ENCODE results near the gene ZNF765. TPM values are rescaled to one million over a fixed set of nuclear protein-coding genes. Genes with fewer than 3 reads are reported as not detected.
"Not testable (repeated sequence)": the region's sequence is repeated elsewhere in the genome, so short reads cannot be mapped to it uniquely, and the experiment has no call there.

ZNF765 gene
- polyA plus RNA-seq = 1 to 10 TPM; 2.5 to 7.0 (median 3.6) TPM

GRCh38 chr19:53394974-53395839, at the start of gene ZNF765:
TSS of gene ZNF765 (plus strand) at chr19:53395149. CDS start at chr19:53398016, 2,867 bp downstream.
- 0% methylated on average over 57 to 58 of the region's 58 CpGs for WGBS, 3 donors
- no peak within 1 kb of the TSS for H3K27ac ChIP-seq (ENCODE audit: low read depth, low read length)

GRCh38 chr19:53355739-53356138, 39.2 kb upstream of the ZNF765 start:
- no peak overlapping the region for H3K27ac ChIP-seq (ENCODE audit: low read depth, low read length)
- 97 to 100% (median 99%) methylated on average over 1 of the region's 1 CpG for WGBS, 3 donors

GRCh38 chr19:53357821-53358581, 36.9 kb upstream of the ZNF765 start:
- WGBS, 3 donors = 60 to 64% (median 62%) methylated on average over 35 of the region's 35 CpGs
- no peak overlapping the region for H3K27ac ChIP-seq (ENCODE audit: low read depth, low read length)

GRCh38 chr19:53360056-53360455, 34.9 kb upstream of the ZNF765 start:
- WGBS, 3 donors = 63 to 93% (median 87%) methylated on average over 3 to 10 of the region's 10 CpGs
- not testable (repeated sequence) for H3K27ac ChIP-seq (ENCODE audit: low read depth, low read length)

GRCh38 chr19:53365134-53365898, 29.6 kb upstream of the ZNF765 start, which contains the start of gene ZNF525:
TSS of gene ZNF525 (plus strand) at chr19:53365705. CDS start at chr19:53372282, 6,577 bp downstream.
- 0 to 1% (median 1%) methylated on average over 45 of the region's 45 CpGs for WGBS, 3 donors
- no peak within 1 kb of the TSS for H3K27ac ChIP-seq (ENCODE audit: low read depth, low read length)

GRCh38 chr19:53365899-53366493, 29.0 kb upstream of the ZNF765 start:
- no peak overlapping the region for H3K27ac ChIP-seq (ENCODE audit: low read depth, low read length)
- WGBS, 3 donors = 0 to 1% (median 1%) methylated on average over 20 to 32 of the region's 32 CpGs

GRCh38 chr19:53372196-53372595, 22.8 kb upstream of the ZNF765 start:
- no peak overlapping the region for H3K27ac ChIP-seq (ENCODE audit: low read depth, low read length)
- WGBS, 3 donors = 90 to 93% (median 92%) methylated on average over 4 of the region's 4 CpGs

GRCh38 chr19:53374288-53374687, 20.7 kb upstream of the ZNF765 start:
- 54 to 74% (median 71%) methylated on average over 3 of the region's 3 CpGs for WGBS, 3 donors
- H3K27ac ChIP-seq (ENCODE audit: low read depth, low read length) = no peak overlapping the region

- no peak overlapping the region for H3K27ac ChIP-seq (ENCODE audit: low read depth, low read length)
- WGBS, 3 donors = 88 to 100% (median 93%) methylated on average over 1 of the region's 1 CpG
Observed at GRCh38 chr19:53374743-53375142, 20.2 kb upstream of the ZNF765 start.

GRCh38 chr19:53381376-53381775, 13.6 kb upstream of the ZNF765 start:
- H3K27ac ChIP-seq (ENCODE audit: low read depth, low read length) = no peak overlapping the region
- 96 to 99% (median 97%) methylated on average over 3 of the region's 3 CpGs for WGBS, 3 donors

GRCh38 chr19:53388168-53388567, 6.8 kb upstream of the ZNF765 start:
- WGBS, 3 donors = 57 to 83% (median 72%) methylated on average over 3 of the region's 3 CpGs
- no peak overlapping the region for H3K27ac ChIP-seq (ENCODE audit: low read depth, low read length)

- 90 to 96% (median 91%) methylated on average over 5 of the region's 5 CpGs for WGBS, 3 donors
- H3K27ac ChIP-seq (ENCODE audit: low read depth, low read length) = no peak overlapping the region
Observed at GRCh38 chr19:53388904-53389303, 6.0 kb upstream of the ZNF765 start.

GRCh38 chr19:53389571-53389970, 5.4 kb upstream of the ZNF765 start:
- WGBS, 3 donors = 67 to 84% (median 78%) methylated on average over 8 of the region's 8 CpGs
- no peak overlapping the region for H3K27ac ChIP-seq (ENCODE audit: low read depth, low read length)

- 22 to 35% (median 35%) methylated on average over 22 of the region's 22 CpGs for WGBS, 3 donors
Observed at GRCh38 chr19:53389978-53390377, 5.0 kb upstream of the ZNF765 start.

GRCh38 chr19:53394522-53394973, 401 bp upstream of the ZNF765 start:
- WGBS, 3 donors = 0 to 12% (median 10%) methylated on average over 18 of the region's 18 CpGs
- no peak overlapping the region for H3K27ac ChIP-seq (ENCODE audit: low read depth, low read length)

More at GRCh38 chr19:53389978-53390377, 5.0 kb upstream of the ZNF765 start:
- H3K27ac ChIP-seq (ENCODE audit: low read depth, low read length) = no peak overlapping the region

- WGBS, 3 donors = 6 to 25% (median 10%) methylated on average over 9 of the region's 9 CpGs
- not testable (repeated sequence) for H3K27ac ChIP-seq (ENCODE audit: low read depth, low read length)
Observed at GRCh38 chr19:53395840-53396524, 1.0 kb downstream of the ZNF765 start.

- WGBS, 3 donors = 7 to 33% (median 8%) methylated on average over 1 of the region's 1 CpG
- H3K27ac ChIP-seq (ENCODE audit: low read depth, low read length) = no peak overlapping the region
Observed at GRCh38 chr19:53396525-53396868, 1.5 kb downstream of the ZNF765 start.

- H3K27ac ChIP-seq (ENCODE audit: low read depth, low read length) = not testable (repeated sequence)
- WGBS, 3 donors = 57 to 100% (median 94%) methylated on average over 1 of the region's 1 CpG
Observed at GRCh38 chr19:53397918-53398317, 3.0 kb downstream of the ZNF765 start.

All from adipose tissue (tissue), 3 donors.